GM23338 (cell line): Measurements from ENCODE around the gene ESR1. TPM values are rescaled to one million over a fixed set of nuclear protein-coding genes. Genes with fewer than 3 reads are reported as not detected.

ENCODE experiments used
- ATAC-seq: fragments of 200-7000 bp; cut with Tn5 transposase; 3 replicates; pipeline ENCODE4 v1.9.1; 2020
- DNase-seq: peaks from one replicate; pipeline ENCODE4 v3.0.0-alpha.2; 2015; ENCODE audit warnings: low spot score
- H2AFZ ChIP-seq: fragments of 200-600 bp; sonication (generic); 2 replicates; pipeline ENCODE4 v1.8.0; 2016; ENCODE audit warnings: antibody characterized with exemption, mild to moderate bottlenecking, moderate library complexity
- H3F3A ChIP-seq: fragments of 200-600 bp; sonication (generic); replicated peaks from 2 replicates; pipeline ENCODE4 v1.8.0; 2017; ENCODE audit warnings: antibody characterized with exemption, mixed run types, low read depth
- H3K27ac ChIP-seq: fragments of 200-600 bp; sonication (generic); 2 replicates; pipeline ENCODE4 v1.6.1; 2016; ENCODE audit warnings: low read depth
- H3K27me3 ChIP-seq: fragments of 200-600 bp; sonication (generic); 2 replicates; pipeline ENCODE4 v1.8.0; 2016; ENCODE audit warnings: mild to moderate bottlenecking, mixed run types, moderate library complexity; ENCODE audit not compliant: insufficient read depth
- H3K36me3 ChIP-seq: fragments of 200-600 bp; sonication (generic); 2 replicates; pipeline ENCODE4 v1.8.0; 2016; ENCODE audit warnings: mild to moderate bottlenecking; ENCODE audit not compliant: insufficient read depth
- H3K4me1 ChIP-seq: fragments of 200-600 bp; sonication (generic); 2 replicates; pipeline ENCODE4 v1.8.0; 2016; ENCODE audit warnings: mild to moderate bottlenecking, moderate library complexity; ENCODE audit not compliant: insufficient read depth
- H3K4me2 ChIP-seq: fragments of 200-600 bp; sonication (generic); 2 replicates; pipeline ENCODE4 v1.7.1; 2017; ENCODE audit warnings: mixed run types
- H3K4me3 ChIP-seq: fragments of 200-600 bp; sonication (generic); 2 replicates; pipeline ENCODE4 v1.6.1; 2016; ENCODE audit warnings: mixed run types
- H3K79me2 ChIP-seq: fragments of 200-600 bp; sonication (generic); replicated peaks from 2 replicates; pipeline ENCODE4 v1.8.0; 2017; ENCODE audit warnings: mild to moderate bottlenecking; ENCODE audit not compliant: insufficient read depth
- H3K9me2 ChIP-seq: fragments of 200-600 bp; sonication (generic); 2 replicates; pipeline ENCODE4 v1.8.0; 2017; ENCODE audit not compliant: insufficient read depth
- H4K20me1 ChIP-seq: fragments of 200-600 bp; sonication (generic); replicated peaks from 2 replicates; pipeline ENCODE4 v1.8.0; 2017; ENCODE audit warnings: mild to moderate bottlenecking; ENCODE audit not compliant: insufficient read depth
- H3K27ac Mint-ChIP-seq: 2 replicates; pipeline ENCODE4 v1.8.0; 2020; ENCODE audit warnings: inconsistent platforms, mild to moderate bottlenecking, moderate library complexity, mixed read lengths
- H3K27me3 Mint-ChIP-seq: 3 replicates; pipeline ENCODE4 v1.8.0; 2022; ENCODE audit warnings: low read depth, mild to moderate bottlenecking, moderate library complexity, mixed read lengths, inconsistent platforms; ENCODE audit not compliant: insufficient read depth, poor library complexity
- H3K36me3 Mint-ChIP-seq: 3 replicates; pipeline ENCODE4 v1.8.0; 2021; ENCODE audit warnings: low read depth, mild to moderate bottlenecking, inconsistent platforms, moderate library complexity, mixed read lengths
- H3K4me1 Mint-ChIP-seq: 3 replicates; pipeline ENCODE4 v1.8.0; 2020; ENCODE audit warnings: mild to moderate bottlenecking, inconsistent platforms, mixed read lengths
- H3K4me3 Mint-ChIP-seq: 3 replicates; pipeline ENCODE4 v1.8.0; 2021; ENCODE audit warnings: moderate library complexity, mild to moderate bottlenecking, inconsistent platforms, mixed read lengths
- H3K9me3 Mint-ChIP-seq: 3 replicates; pipeline ENCODE4 v1.8.0; 2020; ENCODE audit warnings: moderate library complexity, mild to moderate bottlenecking, inconsistent platforms, mixed read lengths
- CREB1 ChIP-seq: fragments of 250-450 bp; sonication (Bioruptor Pico); IDR thresholded peaks from 2 replicates; pipeline ENCODE4 v1.5.0; 2020; ENCODE audit warnings: low read depth, mild to moderate bottlenecking, moderate library complexity
- EZH2 ChIP-seq: fragments of 200-600 bp; sonication (generic); IDR thresholded peaks from one replicate; pipeline ENCODE4 v1.8.0; 2017; ENCODE audit warnings: antibody characterized with exemption, mild to moderate bottlenecking, low read depth; ENCODE audit not compliant: unreplicated experiment
- EZH2phosphoT487 ChIP-seq: fragments of 200-600 bp; sonication (generic); IDR thresholded peaks from one replicate; pipeline ENCODE4 v1.8.1; 2018; ENCODE audit warnings: antibody characterized with exemption; ENCODE audit not compliant: unreplicated experiment
- JUNB ChIP-seq: IDR thresholded peaks from one replicate; pipeline ENCODE4 v1.6.1; 2016; ENCODE audit warnings: antibody characterized with exemption; ENCODE audit not compliant: unreplicated experiment
- NANOG ChIP-seq: IDR thresholded peaks from 2 replicates; pipeline ENCODE4 v1.6.1; 2016; ENCODE audit warnings: antibody characterized with exemption, borderline replicate concordance
- POLR2AphosphoS5 ChIP-seq: IDR thresholded peaks from 2 replicates; pipeline ENCODE4 v1.6.1; 2016; ENCODE audit warnings: antibody characterized with exemption, low read depth
- STAT1 ChIP-seq: IDR thresholded peaks from one replicate; pipeline ENCODE4 v1.6.1; 2016; ENCODE audit warnings: antibody characterized with exemption; ENCODE audit not compliant: unreplicated experiment
- ZNF114 ChIP-seq: fragments of 250-450 bp; sonication (Bioruptor Pico); IDR thresholded peaks from 2 replicates; pipeline ENCODE4 v1.5.0; 2020; ENCODE audit warnings: mild to moderate bottlenecking, moderate library complexity
- ZNF331 ChIP-seq: fragments of 250-450 bp; sonication (Bioruptor Pico); IDR thresholded peaks from 2 replicates; pipeline ENCODE4 v1.5.0; 2020; ENCODE audit warnings: low read depth, mild to moderate bottlenecking, moderate library complexity
- polyA plus RNA-seq: library from polyadenylated mRNA; unstranded; fragments of >200 nt; fragmentation: Nextera tagmentation; extraction: Ambion mirVana; gene quantifications from 2 replicates; pipeline ENCODE4 v1.2.1, GENCODE V29; 2016
- total RNA-seq: library from RNA; depleted of rRNA; stranded (reverse); fragments of >200 nt; shearing (Covaris generic); gene quantifications from 2 replicates; pipeline ENCODE4 v1.2.3, GENCODE V29; 2014
- TF ChIP-seq, protein P1 (sequence below), 2 experiments: fragments of 200-600 bp in 1 of 2; sonication (generic) in 1 of 2; conservative IDR thresholded peaks; 2 replicates each; pipeline versions ENCODE4 v1.5.1 to v1.6.1; 2016 to 2017; ENCODE audit warnings: antibody characterized with exemption in 2 of 2, low read depth in 2 of 2, mild to moderate bottlenecking in 2 of 2, moderate library complexity in 1 of 2
- TF ChIP-seq, protein P2 (sequence below): IDR thresholded peaks from one replicate; pipeline ENCODE4 v1.6.1; 2018; ENCODE audit warnings: antibody characterized with exemption; ENCODE audit not compliant: unreplicated experiment
- TF ChIP-seq, protein P3 (sequence below): fragments of 250-450 bp; sonication (Bioruptor Pico); IDR thresholded peaks from 2 replicates; pipeline ENCODE4 v1.5.0; 2020; ENCODE audit warnings: mild to moderate bottlenecking, moderate library complexity
- TF ChIP-seq, protein P4 (sequence below): IDR thresholded peaks from 2 replicates; pipeline ENCODE4 v1.6.1; 2016; ENCODE audit warnings: antibody characterized with exemption

Gene ESR1
- total and polyA plus RNA-seq, 2 experiments from 2014 or later, result 0.94 TPM; not detected in 1

DNA sequence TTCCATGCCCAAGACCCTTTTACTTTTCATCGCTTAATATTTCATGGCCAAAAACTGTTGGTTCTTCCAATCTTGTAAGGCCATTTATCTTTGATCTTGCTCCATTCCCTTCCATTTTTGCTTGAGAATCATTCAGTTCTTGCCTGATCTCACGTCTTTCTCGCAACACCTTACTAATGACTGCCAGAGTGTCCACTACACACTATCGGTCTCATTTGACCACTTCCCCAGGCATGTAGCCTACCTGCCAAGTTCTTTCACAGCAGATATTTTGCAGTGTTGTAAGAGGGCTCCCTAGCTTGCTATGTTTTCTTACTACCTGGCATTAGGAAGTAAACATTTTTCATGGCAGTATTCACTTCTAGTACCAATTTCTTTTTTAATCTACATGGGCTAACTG, 248.0 kb downstream of the ESR1 start:
- no peak for TF ChIP-seq NANOG
- no peak for TF ChIP-seq ZNF331 (CRISPR knock-in tag)
- TF ChIP-seq, protein P1, sequence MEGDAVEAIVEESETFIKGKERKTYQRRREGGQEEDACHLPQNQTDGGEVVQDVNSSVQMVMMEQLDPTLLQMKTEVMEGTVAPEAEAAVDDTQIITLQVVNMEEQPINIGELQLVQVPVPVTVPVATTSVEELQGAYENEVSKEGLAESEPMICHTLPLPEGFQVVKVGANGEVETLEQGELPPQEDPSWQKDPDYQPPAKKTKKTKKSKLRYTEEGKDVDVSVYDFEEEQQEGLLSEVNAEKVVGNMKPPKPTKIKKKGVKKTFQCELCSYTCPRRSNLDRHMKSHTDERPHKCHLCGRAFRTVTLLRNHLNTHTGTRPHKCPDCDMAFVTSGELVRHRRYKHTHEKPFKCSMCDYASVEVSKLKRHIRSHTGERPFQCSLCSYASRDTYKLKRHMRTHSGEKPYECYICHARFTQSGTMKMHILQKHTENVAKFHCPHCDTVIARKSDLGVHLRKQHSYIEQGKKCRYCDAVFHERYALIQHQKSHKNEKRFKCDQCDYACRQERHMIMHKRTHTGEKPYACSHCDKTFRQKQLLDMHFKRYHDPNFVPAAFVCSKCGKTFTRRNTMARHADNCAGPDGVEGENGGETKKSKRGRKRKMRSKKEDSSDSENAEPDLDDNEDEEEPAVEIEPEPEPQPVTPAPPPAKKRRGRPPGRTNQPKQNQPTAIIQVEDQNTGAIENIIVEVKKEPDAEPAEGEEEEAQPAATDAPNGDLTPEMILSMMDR (conservative IDR thresholded peaks at IDR 0.05; ENCODE audit: low read depth in 2 of 2), result no peak
- TF ChIP-seq ZNF114 (CRISPR knock-in tag), result no peak
- TF ChIP-seq EZH2phosphoT487, result no peak
- TF ChIP-seq, protein P2, sequence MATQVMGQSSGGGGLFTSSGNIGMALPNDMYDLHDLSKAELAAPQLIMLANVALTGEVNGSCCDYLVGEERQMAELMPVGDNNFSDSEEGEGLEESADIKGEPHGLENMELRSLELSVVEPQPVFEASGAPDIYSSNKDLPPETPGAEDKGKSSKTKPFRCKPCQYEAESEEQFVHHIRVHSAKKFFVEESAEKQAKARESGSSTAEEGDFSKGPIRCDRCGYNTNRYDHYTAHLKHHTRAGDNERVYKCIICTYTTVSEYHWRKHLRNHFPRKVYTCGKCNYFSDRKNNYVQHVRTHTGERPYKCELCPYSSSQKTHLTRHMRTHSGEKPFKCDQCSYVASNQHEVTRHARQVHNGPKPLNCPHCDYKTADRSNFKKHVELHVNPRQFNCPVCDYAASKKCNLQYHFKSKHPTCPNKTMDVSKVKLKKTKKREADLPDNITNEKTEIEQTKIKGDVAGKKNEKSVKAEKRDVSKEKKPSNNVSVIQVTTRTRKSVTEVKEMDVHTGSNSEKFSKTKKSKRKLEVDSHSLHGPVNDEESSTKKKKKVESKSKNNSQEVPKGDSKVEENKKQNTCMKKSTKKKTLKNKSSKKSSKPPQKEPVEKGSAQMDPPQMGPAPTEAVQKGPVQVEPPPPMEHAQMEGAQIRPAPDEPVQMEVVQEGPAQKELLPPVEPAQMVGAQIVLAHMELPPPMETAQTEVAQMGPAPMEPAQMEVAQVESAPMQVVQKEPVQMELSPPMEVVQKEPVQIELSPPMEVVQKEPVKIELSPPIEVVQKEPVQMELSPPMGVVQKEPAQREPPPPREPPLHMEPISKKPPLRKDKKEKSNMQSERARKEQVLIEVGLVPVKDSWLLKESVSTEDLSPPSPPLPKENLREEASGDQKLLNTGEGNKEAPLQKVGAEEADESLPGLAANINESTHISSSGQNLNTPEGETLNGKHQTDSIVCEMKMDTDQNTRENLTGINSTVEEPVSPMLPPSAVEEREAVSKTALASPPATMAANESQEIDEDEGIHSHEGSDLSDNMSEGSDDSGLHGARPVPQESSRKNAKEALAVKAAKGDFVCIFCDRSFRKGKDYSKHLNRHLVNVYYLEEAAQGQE, result no peak
- TF ChIP-seq, protein P3, sequence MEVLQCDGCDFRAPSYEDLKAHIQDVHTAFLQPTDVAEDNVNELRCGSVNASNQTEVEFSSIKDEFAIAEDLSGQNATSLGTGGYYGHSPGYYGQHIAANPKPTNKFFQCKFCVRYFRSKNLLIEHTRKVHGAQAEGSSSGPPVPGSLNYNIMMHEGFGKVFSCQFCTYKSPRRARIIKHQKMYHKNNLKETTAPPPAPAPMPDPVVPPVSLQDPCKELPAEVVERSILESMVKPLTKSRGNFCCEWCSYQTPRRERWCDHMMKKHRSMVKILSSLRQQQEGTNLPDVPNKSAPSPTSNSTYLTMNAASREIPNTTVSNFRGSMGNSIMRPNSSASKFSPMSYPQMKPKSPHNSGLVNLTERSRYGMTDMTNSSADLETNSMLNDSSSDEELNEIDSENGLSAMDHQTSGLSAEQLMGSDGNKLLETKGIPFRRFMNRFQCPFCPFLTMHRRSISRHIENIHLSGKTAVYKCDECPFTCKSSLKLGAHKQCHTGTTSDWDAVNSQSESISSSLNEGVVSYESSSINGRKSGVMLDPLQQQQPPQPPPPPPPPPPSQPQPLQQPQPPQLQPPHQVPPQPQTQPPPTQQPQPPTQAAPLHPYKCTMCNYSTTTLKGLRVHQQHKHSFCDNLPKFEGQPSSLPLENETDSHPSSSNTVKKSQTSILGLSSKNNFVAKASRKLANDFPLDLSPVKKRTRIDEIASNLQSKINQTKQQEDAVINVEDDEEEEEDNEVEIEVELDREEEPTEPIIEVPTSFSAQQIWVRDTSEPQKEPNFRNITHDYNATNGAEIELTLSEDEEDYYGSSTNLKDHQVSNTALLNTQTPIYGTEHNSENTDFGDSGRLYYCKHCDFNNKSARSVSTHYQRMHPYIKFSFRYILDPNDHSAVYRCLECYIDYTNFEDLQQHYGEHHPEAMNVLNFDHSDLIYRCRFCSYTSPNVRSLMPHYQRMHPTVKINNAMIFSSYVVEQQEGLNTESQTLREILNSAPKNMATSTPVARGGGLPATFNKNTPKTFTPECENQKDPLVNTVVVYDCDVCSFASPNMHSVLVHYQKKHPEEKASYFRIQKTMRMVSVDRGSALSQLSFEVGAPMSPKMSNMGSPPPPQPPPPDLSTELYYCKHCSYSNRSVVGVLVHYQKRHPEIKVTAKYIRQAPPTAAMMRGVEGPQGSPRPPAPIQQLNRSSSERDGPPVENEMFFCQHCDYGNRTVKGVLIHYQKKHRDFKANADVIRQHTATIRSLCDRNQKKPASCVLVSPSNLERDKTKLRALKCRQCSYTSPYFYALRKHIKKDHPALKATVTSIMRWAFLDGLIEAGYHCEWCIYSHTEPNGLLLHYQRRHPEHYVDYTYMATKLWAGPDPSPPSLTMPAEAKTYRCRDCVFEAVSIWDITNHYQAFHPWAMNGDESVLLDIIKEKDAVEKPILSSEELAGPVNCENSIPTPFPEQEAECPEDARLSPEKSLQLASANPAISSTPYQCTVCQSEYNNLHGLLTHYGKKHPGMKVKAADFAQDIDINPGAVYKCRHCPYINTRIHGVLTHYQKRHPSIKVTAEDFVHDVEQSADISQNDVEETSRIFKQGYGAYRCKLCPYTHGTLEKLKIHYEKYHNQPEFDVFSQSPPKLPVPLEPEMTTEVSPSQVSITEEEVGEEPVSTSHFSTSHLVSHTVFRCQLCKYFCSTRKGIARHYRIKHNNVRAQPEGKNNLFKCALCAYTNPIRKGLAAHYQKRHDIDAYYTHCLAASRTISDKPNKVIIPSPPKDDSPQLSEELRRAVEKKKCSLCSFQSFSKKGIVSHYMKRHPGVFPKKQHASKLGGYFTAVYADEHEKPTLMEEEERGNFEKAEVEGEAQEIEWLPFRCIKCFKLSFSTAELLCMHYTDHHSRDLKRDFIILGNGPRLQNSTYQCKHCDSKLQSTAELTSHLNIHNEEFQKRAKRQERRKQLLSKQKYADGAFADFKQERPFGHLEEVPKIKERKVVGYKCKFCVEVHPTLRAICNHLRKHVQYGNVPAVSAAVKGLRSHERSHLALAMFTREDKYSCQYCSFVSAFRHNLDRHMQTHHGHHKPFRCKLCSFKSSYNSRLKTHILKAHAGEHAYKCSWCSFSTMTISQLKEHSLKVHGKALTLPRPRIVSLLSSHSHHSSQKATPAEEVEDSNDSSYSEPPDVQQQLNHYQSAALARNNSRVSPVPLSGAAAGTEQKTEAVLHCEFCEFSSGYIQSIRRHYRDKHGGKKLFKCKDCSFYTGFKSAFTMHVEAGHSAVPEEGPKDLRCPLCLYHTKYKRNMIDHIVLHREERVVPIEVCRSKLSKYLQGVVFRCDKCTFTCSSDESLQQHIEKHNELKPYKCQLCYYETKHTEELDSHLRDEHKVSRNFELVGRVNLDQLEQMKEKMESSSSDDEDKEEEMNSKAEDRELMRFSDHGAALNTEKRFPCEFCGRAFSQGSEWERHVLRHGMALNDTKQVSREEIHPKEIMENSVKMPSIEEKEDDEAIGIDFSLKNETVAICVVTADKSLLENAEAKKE, result no peak
- no peak for TF ChIP-seq POLR2AphosphoS5
- no peak for TF ChIP-seq STAT1
- TF ChIP-seq CREB1 (CRISPR knock-in tag), result no peak
- no peak for TF ChIP-seq JUNB
- TF ChIP-seq, protein P4, sequence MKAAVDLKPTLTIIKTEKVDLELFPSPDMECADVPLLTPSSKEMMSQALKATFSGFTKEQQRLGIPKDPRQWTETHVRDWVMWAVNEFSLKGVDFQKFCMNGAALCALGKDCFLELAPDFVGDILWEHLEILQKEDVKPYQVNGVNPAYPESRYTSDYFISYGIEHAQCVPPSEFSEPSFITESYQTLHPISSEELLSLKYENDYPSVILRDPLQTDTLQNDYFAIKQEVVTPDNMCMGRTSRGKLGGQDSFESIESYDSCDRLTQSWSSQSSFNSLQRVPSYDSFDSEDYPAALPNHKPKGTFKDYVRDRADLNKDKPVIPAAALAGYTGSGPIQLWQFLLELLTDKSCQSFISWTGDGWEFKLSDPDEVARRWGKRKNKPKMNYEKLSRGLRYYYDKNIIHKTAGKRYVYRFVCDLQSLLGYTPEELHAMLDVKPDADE, result no peak
- TF ChIP-seq EZH2, result no peak
- H3K79me2 ChIP-seq, result no peaks in the 10 kb centered on the region
- no peaks in the 10 kb centered on the region for H3K27me3 Mint-ChIP-seq
- no peak overlapping the region for H3K4me3 Mint-ChIP-seq
- no peaks in the 10 kb centered on the region for H3K9me3 Mint-ChIP-seq
- no peaks in the 10 kb centered on the region for H3K36me3 Mint-ChIP-seq
- H3K4me1 Mint-ChIP-seq, result peaks cover 14% of the 10 kb centered on the region; the same call in 2 of the 3 replicates
- no peak overlapping the region for H3K4me3 ChIP-seq
- no peaks in the 10 kb centered on the region for H4K20me1 ChIP-seq
- no peak for ATAC-seq
- H3K9me2 ChIP-seq, result 0 out of 2 replicates have a peak, but pooled peaks cover 6% of the 10 kb centered on the region
- H3F3A ChIP-seq, result no peaks in the 10 kb centered on the region
- no peak overlapping the region for H3K27ac ChIP-seq
- no peak for DNase-seq
- no peak overlapping the region for H3K27ac Mint-ChIP-seq
- H2AFZ ChIP-seq, result no peak overlapping the region
- no peak overlapping the region for H3K4me2 ChIP-seq
- H3K4me1 ChIP-seq, result peaks cover 1% of the 10 kb centered on the region; the same call in 1 of the 2 replicates
- H3K36me3 ChIP-seq, result no peaks in the 10 kb centered on the region
- no peaks in the 10 kb centered on the region for H3K27me3 ChIP-seq
